HEK293T (cell line): ENCODE results near the gene CTBP1.

Experiments used
- CTCF ChIA-PET: fragments of 350-600 bp; formaldehyde crosslinking; extraction: SDS; loops from one replicate; lab custom pipeline; 2021; ENCODE audit warnings: antibody characterized with exemption, inconsistent platforms; lab: Yijun Ruan, JAX
- POLR2A ChIA-PET: fragments of 350-600 bp; formaldehyde crosslinking; extraction: SDS; loops from one replicate; lab custom pipeline; 2020; ENCODE audit warnings: antibody characterized with exemption, inconsistent platforms; lab: Yijun Ruan, JAX
- DNase-seq: peaks from one replicate; pipeline ENCODE4 v3.0.0; 2012; ENCODE audit warnings: mixed read lengths; ENCODE audit errors: extremely low spot score
- ARNT ChIP-seq: fragments of 450-650 bp; IDR thresholded peaks from 2 replicates; pipeline ENCODE4 v1.6.1; 2017; ENCODE audit warnings: mild to moderate bottlenecking
- BHLHE40 ChIP-seq: fragments of 450-650 bp; IDR thresholded peaks from 2 replicates; pipeline ENCODE4 v1.6.1; 2016; ENCODE audit warnings: mild to moderate bottlenecking, moderate library complexity, borderline replicate concordance
- CTBP1 ChIP-seq: fragments of 450-650 bp; IDR thresholded peaks from 2 replicates; pipeline ENCODE4 v1.6.1; 2016; ENCODE audit warnings: borderline replicate concordance
- ELF4 ChIP-seq: fragments of 450-650 bp; IDR thresholded peaks from 2 replicates; pipeline ENCODE4 v1.6.1; 2017; ENCODE audit warnings: antibody characterized with exemption
- FOXA1 ChIP-seq: fragments of 450-650 bp; IDR thresholded peaks from 2 replicates; pipeline ENCODE4 v1.6.1; 2016; ENCODE audit warnings: mild to moderate bottlenecking
- FOXK2 ChIP-seq: fragments of 450-650 bp; IDR thresholded peaks from 2 replicates; pipeline ENCODE4 v1.6.1; 2016; ENCODE audit warnings: mild to moderate bottlenecking
- FOXM1 ChIP-seq: fragments of 450-650 bp; IDR thresholded peaks from 2 replicates; pipeline ENCODE4 v1.6.1; 2017; ENCODE audit warnings: mild to moderate bottlenecking, borderline replicate concordance
- HDGF ChIP-seq: fragments of 450-650 bp; IDR thresholded peaks from 2 replicates; pipeline ENCODE4 v1.6.1; 2017; ENCODE audit warnings: antibody characterized with exemption, borderline replicate concordance
- L3MBTL2 ChIP-seq: fragments of 450-650 bp; conservative IDR thresholded peaks from 2 replicates; pipeline ENCODE4 v1.6.1; 2016; ENCODE audit warnings: mild to moderate bottlenecking
- LEF1 ChIP-seq: fragments of 450-650 bp; IDR thresholded peaks from 2 replicates; pipeline ENCODE4 v1.6.1; 2017; ENCODE audit warnings: mild to moderate bottlenecking, borderline replicate concordance
- NFRKB ChIP-seq: fragments of 450-650 bp; IDR thresholded peaks from 2 replicates; pipeline ENCODE4 v1.6.1; 2016; ENCODE audit warnings: mild to moderate bottlenecking, moderate library complexity
- SP1 ChIP-seq: fragments of 450-650 bp; IDR thresholded peaks from 2 replicates; pipeline ENCODE4 v1.6.1; 2017
- SUZ12 ChIP-seq: fragments of 450-650 bp; IDR thresholded peaks from 2 replicates; pipeline ENCODE4 v1.6.1; 2016; ENCODE audit warnings: mild to moderate bottlenecking
- TARDBP ChIP-seq: fragments of 450-650 bp; IDR thresholded peaks from 2 replicates; pipeline ENCODE4 v1.6.1; 2016
- ZNF384 ChIP-seq: fragments of 450-650 bp; IDR thresholded peaks from 2 replicates; pipeline ENCODE4 v1.6.1; 2016
- TF ChIP-seq, protein P1 (sequence below): fragments of 450-650 bp; IDR thresholded peaks from 2 replicates; pipeline ENCODE4 v1.6.1; 2016

Gene CTBP1

GRCh38 chr4:1182313-1182712, 66.6 kb downstream of the CTBP1 start:
- CTCF ChIA-PET: no interaction called here
- TF ChIP-seq HDGF (no peak), FOXM1 (no peak), LEF1 (no peak)
- POLR2A ChIA-PET: no interaction called here
- DNase-seq: no peak

DNA sequence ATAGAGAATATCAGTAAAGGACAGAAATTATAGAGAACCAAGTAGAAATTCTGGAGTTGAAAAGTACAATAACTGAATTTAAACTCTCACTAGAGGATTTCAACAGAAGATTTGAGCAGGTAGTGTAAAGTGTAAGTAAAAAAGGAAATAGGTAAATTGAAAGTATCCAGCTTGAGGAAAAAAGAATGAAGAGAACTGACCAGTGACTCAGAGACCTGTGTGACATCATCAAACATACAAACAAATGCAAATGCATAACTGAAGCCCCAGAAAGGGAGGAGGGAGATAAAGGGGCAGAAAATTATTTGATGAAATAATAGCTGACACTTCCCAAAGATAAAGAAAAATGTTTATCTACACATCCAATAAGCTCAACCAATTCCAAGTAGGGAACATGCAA, 68.3 kb downstream of the CTBP1 start:
- ChIA-PET POLR2A (no interaction called here), CTCF (no interaction called here)
- no peak for DNase-seq
- TF ChIP-seq CTBP1: no peak
- no peak for TF ChIP-seq ZNF384
- no peak for TF ChIP-seq FOXK2
- no peak for TF ChIP-seq LEF1
- no peak for TF ChIP-seq ELF4
- no peak for TF ChIP-seq FOXA1
- no peak for TF ChIP-seq SUZ12
- no peak for TF ChIP-seq BHLHE40
- TF ChIP-seq HDGF: no peak
- no peak for TF ChIP-seq SP1
- no peak for TF ChIP-seq NFRKB
- no peak for TF ChIP-seq L3MBTL2

- ChIA-PET POLR2A (no interaction called here), CTCF (no interaction called here)
- DNase-seq: no peak
- TF ChIP-seq CTBP1 (no peak), ARNT (no peak), HDGF (no peak), BHLHE40 (no peak), FOXA1 (no peak), LEF1 (no peak), SP1 (no peak), NFRKB (no peak), L3MBTL2 (no peak), ELF4 (no peak), FOXK2 (no peak), ZNF384 (no peak), TARDBP (no peak), SUZ12 (no peak), FOXM1 (no peak)
- TF ChIP-seq, protein P1, sequence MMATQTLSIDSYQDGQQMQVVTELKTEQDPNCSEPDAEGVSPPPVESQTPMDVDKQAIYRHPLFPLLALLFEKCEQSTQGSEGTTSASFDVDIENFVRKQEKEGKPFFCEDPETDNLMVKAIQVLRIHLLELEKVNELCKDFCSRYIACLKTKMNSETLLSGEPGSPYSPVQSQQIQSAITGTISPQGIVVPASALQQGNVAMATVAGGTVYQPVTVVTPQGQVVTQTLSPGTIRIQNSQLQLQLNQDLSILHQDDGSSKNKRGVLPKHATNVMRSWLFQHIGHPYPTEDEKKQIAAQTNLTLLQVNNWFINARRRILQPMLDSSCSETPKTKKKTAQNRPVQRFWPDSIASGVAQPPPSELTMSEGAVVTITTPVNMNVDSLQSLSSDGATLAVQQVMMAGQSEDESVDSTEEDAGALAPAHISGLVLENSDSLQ: no peak
Measured at GRCh38 chr4:1179976-1180375, 69.0 kb downstream of the CTBP1 start.

DNA sequence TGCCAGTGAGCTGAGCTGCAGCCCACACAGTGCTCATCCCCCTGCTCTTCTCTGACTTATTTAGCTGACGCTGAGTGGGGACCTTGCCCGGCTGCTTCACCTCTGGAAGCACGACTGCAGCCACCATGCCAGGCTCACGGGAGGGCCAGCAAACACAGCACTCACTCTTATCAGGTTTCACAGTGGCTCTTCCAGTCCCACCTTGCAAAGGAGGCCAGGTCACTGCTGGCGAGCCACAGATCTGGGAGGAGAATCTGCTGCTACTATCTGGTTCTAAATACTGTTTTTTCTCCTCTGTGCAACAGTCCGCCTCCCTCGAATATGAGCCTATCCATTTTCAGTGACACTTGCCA, 69.9 kb downstream of the CTBP1 start:
- POLR2A ChIA-PET: no interaction called here
- DNase-seq: no peak
- TF ChIP-seq BHLHE40: no peak
- no peak for TF ChIP-seq LEF1
- no peak for TF ChIP-seq HDGF
- no peak for TF ChIP-seq SUZ12
- TF ChIP-seq L3MBTL2: no peak
- no peak for TF ChIP-seq CTBP1
- TF ChIP-seq ZNF384: no peak
- TF ChIP-seq SP1: no peak
- TF ChIP-seq NFRKB: no peak
- TF ChIP-seq ELF4: no peak
- TF ChIP-seq ARNT: no peak
- TF ChIP-seq FOXK2: no peak
- CTCF ChIA-PET: interaction anchor here (0.5 kb wide), 1 partner anchor 21 kb away, joined by 5 read pairs; no protein-coding TSS in a partner anchor

GRCh38 chr4:1178300-1179088, 70.4 kb downstream of the CTBP1 start:
- POLR2A ChIA-PET: no interaction called here
- TF ChIP-seq TARDBP: no peak
- no peak for TF ChIP-seq NFRKB
- TF ChIP-seq SUZ12: no peak
- no peak for TF ChIP-seq SP1
- TF ChIP-seq FOXA1: no peak
- TF ChIP-seq FOXK2: no peak
- no peak for TF ChIP-seq CTBP1
- no peak for TF ChIP-seq LEF1
- no peak for TF ChIP-seq ARNT
- no peak for TF ChIP-seq L3MBTL2
- no peak for TF ChIP-seq FOXM1
- no peak for TF ChIP-seq HDGF
- no peak for TF ChIP-seq BHLHE40
- TF ChIP-seq ZNF384: no peak
- TF ChIP-seq, protein P1: no peak
- no peak for TF ChIP-seq ELF4
- CTCF ChIA-PET: no interaction called here
- no peak for DNase-seq

- TF ChIP-seq SP1 (no peak), ZNF384 (no peak), FOXM1 (no peak), LEF1 (no peak), L3MBTL2 (no peak), FOXK2 (no peak), NFRKB (no peak)
- TF ChIP-seq, protein P1: no peak
- CTCF ChIA-PET: no interaction called here
- POLR2A ChIA-PET: no interaction called here
- no peak for DNase-seq
Measured at GRCh38 chr4:1177274-1178141, 71.4 kb downstream of the CTBP1 start.
